NCI-H2029 (cell line): ENCODE results near the gene SLX9.

Source experiments
- DNase-seq: peaks from one replicate; lab custom pipeline; 2025; lab: John Stamatoyannopoulos, UW

The SLX9 gene

GRCh38 chr21:44930543-44930981 lies 9.3 kb upstream of the SLX9 start:
- DNase-seq: no peak

GRCh38 chr21:44931137-44931500 lies 8.7 kb upstream of the SLX9 start:
- DNase-seq: no peak

- no peak for DNase-seq
These were observed 8.1 kb upstream of the SLX9 start for GRCh38 chr21:44931501-44932407.

GRCh38 chr21:44932408-44933181 lies 7.2 kb upstream of the SLX9 start:
- no peak for DNase-seq

GRCh38 chr21:44933199-44933917 lies 6.5 kb upstream of the SLX9 start:
- no peak for DNase-seq

GRCh38 chr21:44933918-44934260 lies 5.9 kb upstream of the SLX9 start:
- DNase-seq: no peak

GRCh38 chr21:44934276-44934675 lies 5.6 kb upstream of the SLX9 start:
- no peak for DNase-seq

GRCh38 chr21:44934797-44935532 lies 4.9 kb upstream of the SLX9 start:
- no peak for DNase-seq

GRCh38 chr21:44935533-44935927 lies 4.3 kb upstream of the SLX9 start:
- no peak for DNase-seq

- no peak for DNase-seq
These were observed 877 bp upstream of the SLX9 start for GRCh38 chr21:44938772-44939531.

GRCh38 chr21:44940116-44940631 lies 345 bp downstream of the SLX9 start:
- no peak for DNase-seq

GRCh38 chr21:44941567-44941966 lies 1.7 kb downstream of the SLX9 start:
- no peak for DNase-seq

GRCh38 chr21:44942566-44942965 lies 2.7 kb downstream of the SLX9 start:
- DNase-seq: no peak

GRCh38 chr21:44943005-44943685 lies 3.3 kb downstream of the SLX9 start:
- no peak for DNase-seq

GRCh38 chr21:44943686-44944550 lies 4.1 kb downstream of the SLX9 start:
- no peak for DNase-seq

GRCh38 chr21:44944596-44944995 lies 4.8 kb downstream of the SLX9 start:
- no peak for DNase-seq

GRCh38 chr21:44946254-44947041 lies 6.6 kb downstream of the SLX9 start:
- DNase-seq: no peak

GRCh38 chr21:44947111-44947929 lies 7.5 kb downstream of the SLX9 start:
- DNase-seq: no peak
